K562 (cell line): ENCODE results near the gene EYA4.

Experiments
- BCLAF1 ChIP-seq, 2 experiments: fragments of 450-650 bp in 1 of 2; IDR thresholded peaks; 2 replicates each; pipeline ENCODE4 v1.6.1; 2011 to 2017; ENCODE audit warnings: low read depth in 2 of 2, antibody characterized with exemption in 1 of 2, borderline replicate concordance in 1 of 2, low read length in 1 of 2, mild to moderate bottlenecking in 1 of 2, mixed read lengths in 1 of 2; ENCODE audit not compliant: control insufficient read depth in 1 of 2
- CREB1 ChIP-seq, 2 experiments: sonication (generic) in 1 of 2; formaldehyde crosslinking in 1 of 2; IDR thresholded peaks; 2 replicates each; pipeline versions ENCODE4 v1.6.1 to v1.8.0; 2012 to 2022; ENCODE audit warnings: inconsistent platforms in 1 of 2, mild to moderate bottlenecking in 1 of 2, missing genetic modification reagents in 1 of 2, moderate library complexity in 1 of 2
- CTCF ChIP-seq, 3 experiments: IDR thresholded peaks in 2 of 3; conservative IDR thresholded peaks in 1 of 3; 2 replicates each; pipeline ENCODE4 v1.5.1; 2011 to 2012; ENCODE audit warnings: low read length in 3 of 3, mild to moderate bottlenecking in 3 of 3, control low read depth in 2 of 3, improper control_type of control experiment in 1 of 3, inconsistent platforms in 1 of 3, low read depth in 1 of 3, mixed read lengths in 1 of 3, moderate library complexity in 1 of 3; ENCODE audit not compliant: insufficient read depth in 2 of 3
- NR1H2 ChIP-seq: sonication (generic); formaldehyde crosslinking; IDR thresholded peaks from 2 replicates; pipeline ENCODE4 v1.4.0; 2020; ENCODE audit warnings: mild to moderate bottlenecking, missing genetic modification reagents

GRCh38 chr6:133358574-133359150, 117.5 kb downstream of the EYA4 start:
- no peak for TF ChIP-seq BCLAF1 (IDR thresholded peaks at IDR 0.05; ENCODE audit: borderline replicate concordance in 1 of 2, control insufficient read depth in 1 of 2, low read depth in 2 of 2, low read length in 1 of 2)
- TF ChIP-seq CREB1 (IDR thresholded peaks at IDR 0.05), result no peak
- TF ChIP-seq CREB1 (CRISPR knock-in tag; IDR thresholded peaks at IDR 0.05), result no peak
- no peak for TF ChIP-seq NR1H2
- no peak for TF ChIP-seq CTCF (IDR thresholded peaks at IDR 0.05 in 2 of 3, conservative IDR thresholded peaks at IDR 0.05 in 1 of 3; ENCODE audit: insufficient read depth in 2 of 3, low read depth in 1 of 3, low read length in 3 of 3)
